RWPE1 (cell line): ENCODE results near the gene CRAT.
"Not testable (repeated sequence)": the region's sequence is repeated elsewhere in the genome, so short reads cannot be mapped to it uniquely, and the experiment has no call there.

Experiments used
- CTCF ChIA-PET: fragments of 350-600 bp; sonication (Branson Sonifier 250); formaldehyde crosslinking; extraction: SDS; loops from one replicate; lab custom pipeline; 2021; lab: Yijun Ruan, JAX
- POLR2A ChIA-PET: fragments of 400-600 bp; formaldehyde crosslinking; extraction: SDS; loops from one replicate; lab custom pipeline; 2020; ENCODE audit warnings: antibody characterized with exemption; ENCODE audit not compliant: low non-redundant PET; lab: Yijun Ruan, JAX
- DNase-seq: peaks from one replicate; pipeline ENCODE4 v3.0.0; 2012; ENCODE audit warnings: low spot score
- H3K27ac ChIP-seq: fragments of 450-650 bp; 2 replicates; pipeline ENCODE4 v1.5.1; 2017
- TF ChIP-seq, protein P1 (sequence below): fragments of 450-650 bp; conservative IDR thresholded peaks from 2 replicates; pipeline ENCODE4 v1.5.1; 2017; ENCODE audit warnings: low read depth, mild to moderate bottlenecking

Gene CRAT

DNA sequence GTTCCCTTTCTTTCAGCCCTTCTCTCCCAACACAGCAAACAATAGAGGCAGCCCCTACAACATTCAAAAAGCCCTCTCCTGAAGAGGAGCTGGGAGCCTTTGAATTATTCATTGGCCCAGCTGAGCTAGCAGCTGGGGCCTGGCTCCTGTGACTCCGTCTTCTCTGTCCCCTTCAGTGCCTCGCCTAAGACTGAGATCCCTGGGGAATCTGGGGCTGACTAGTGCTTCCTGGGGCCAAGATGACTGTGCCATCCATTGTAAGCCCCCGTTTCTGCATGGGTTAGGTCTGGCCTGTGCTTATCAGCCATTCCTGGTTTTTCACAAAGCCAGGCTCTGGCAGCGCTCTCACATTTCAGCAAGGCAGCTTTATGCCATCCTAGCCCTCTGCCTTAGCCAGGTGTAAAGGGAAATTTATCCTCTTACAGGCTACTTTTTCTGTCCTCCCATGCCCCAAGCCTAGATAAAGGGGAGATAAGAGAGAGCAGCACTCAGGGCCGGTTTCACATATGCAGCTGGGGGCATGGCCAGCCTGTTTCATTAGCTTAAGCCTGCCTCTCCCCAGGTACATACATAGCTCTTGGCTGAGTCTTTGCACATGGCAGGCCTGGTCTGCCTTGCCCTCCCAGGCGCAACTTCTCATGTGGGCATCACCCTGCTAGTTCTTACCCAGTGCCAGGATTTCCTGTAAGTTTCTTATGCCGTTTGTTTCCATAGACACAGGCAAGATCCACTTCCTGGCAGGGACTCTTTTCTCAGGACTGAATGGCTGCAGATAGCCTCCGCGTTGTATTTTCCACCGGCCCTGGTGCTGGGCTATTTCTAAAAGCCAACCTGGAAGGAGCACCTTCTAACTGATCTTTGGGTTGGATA lies 16.4 kb upstream of the CRAT start:
- TF ChIP-seq, protein P1, sequence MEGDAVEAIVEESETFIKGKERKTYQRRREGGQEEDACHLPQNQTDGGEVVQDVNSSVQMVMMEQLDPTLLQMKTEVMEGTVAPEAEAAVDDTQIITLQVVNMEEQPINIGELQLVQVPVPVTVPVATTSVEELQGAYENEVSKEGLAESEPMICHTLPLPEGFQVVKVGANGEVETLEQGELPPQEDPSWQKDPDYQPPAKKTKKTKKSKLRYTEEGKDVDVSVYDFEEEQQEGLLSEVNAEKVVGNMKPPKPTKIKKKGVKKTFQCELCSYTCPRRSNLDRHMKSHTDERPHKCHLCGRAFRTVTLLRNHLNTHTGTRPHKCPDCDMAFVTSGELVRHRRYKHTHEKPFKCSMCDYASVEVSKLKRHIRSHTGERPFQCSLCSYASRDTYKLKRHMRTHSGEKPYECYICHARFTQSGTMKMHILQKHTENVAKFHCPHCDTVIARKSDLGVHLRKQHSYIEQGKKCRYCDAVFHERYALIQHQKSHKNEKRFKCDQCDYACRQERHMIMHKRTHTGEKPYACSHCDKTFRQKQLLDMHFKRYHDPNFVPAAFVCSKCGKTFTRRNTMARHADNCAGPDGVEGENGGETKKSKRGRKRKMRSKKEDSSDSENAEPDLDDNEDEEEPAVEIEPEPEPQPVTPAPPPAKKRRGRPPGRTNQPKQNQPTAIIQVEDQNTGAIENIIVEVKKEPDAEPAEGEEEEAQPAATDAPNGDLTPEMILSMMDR: no peak
- POLR2A ChIA-PET: no interaction called here
- CTCF ChIA-PET: interaction anchor here (0.6 to 6.3 kb wide), 4 partner anchors 12 to 653 kb away, joined by 3 to 31 read pairs (median 4); no protein-coding TSS in a partner anchor
- H3K27ac ChIP-seq: peak overlapping the region; percentile 11
- DNase-seq: no peak

DNA sequence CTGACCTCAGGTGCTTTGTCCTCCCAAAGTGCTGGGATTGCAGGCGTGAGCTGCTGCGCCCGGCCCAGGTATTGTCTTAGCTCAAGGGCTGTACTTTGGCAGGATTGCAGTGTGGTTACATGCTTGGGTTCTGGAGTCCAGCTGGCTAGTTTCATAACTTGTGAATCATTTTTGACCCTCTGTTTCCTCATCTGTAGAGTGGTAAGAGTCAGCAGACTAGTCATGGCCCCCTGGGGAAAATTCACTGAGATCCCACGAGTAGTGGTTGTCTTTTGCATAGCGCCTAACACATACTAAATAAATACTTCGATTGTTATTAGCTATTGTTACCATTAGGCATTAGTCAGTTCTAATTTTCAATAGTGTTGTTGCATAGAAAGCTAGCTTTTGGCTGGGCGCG lies 14.9 kb upstream of the CRAT start:
- DNase-seq: peak; percentile 76
- TF ChIP-seq, protein P1: no peak
- ChIA-PET POLR2A (interaction anchor here (0.6 kb wide), 1 partner anchor 848 kb away, joined by 3 read pairs; no protein-coding TSS in a partner anchor), CTCF (interaction anchor here (0.6 to 6.3 kb wide), 5 partner anchors 10 to 1781 kb away, joined by 3 to 31 read pairs (median 5); no protein-coding TSS in a partner anchor)
- H3K27ac ChIP-seq: peak overlapping the region; percentile 45

DNA sequence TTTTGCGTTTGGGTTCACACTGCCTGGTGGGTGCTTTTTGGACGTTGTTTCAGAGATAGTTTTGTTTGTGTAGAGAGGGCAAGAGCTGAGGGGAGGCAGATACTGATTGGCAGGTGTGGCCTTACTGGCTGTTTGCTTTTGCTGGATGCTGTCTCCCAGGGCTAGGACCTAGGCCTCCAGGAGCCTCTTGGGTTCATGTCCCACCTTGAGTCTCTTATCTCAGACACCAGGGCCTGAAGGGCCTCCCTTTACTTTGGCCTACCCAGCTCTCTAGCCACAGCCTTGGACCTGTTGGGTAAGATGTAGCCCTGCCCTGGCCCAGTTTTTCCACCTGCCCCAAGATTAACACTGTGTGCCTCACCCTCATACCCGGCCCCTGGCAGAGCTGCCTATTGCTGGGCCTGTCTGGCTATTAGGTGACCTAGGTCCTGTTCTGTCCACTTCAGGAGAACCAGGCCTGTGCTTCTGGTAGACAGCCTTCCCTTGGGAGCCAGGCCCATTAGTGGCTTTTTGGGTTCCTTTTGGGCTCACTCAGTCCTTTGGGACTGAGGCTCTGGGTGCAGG lies 14.0 kb upstream of the CRAT start:
- TF ChIP-seq, protein P1: no peak
- ChIA-PET CTCF (interaction anchor here (0.6 to 6.3 kb wide), 4 partner anchors 11 to 243 kb away, joined by 3 to 31 read pairs (median 6); partner anchors contain the start of gene KYAT1), POLR2A (no interaction called here)
- peak overlapping the region; percentile 45 for H3K27ac ChIP-seq
- DNase-seq: no peak

GRCh38 chr9:129122976-129123375 lies 12.4 kb upstream of the CRAT start:
- not testable (repeated sequence) for DNase-seq, H3K27ac ChIP-seq
- POLR2A ChIA-PET: interaction anchor here (0.6 kb wide), 1 partner anchor 28 kb away, joined by 5 read pairs; no protein-coding TSS in a partner anchor
- CTCF ChIA-PET: interaction anchor here (0.6 to 3.0 kb wide), 4 partner anchors 9 to 226 kb away, joined by 3 to 12 read pairs (median 6); no protein-coding TSS in a partner anchor

DNA sequence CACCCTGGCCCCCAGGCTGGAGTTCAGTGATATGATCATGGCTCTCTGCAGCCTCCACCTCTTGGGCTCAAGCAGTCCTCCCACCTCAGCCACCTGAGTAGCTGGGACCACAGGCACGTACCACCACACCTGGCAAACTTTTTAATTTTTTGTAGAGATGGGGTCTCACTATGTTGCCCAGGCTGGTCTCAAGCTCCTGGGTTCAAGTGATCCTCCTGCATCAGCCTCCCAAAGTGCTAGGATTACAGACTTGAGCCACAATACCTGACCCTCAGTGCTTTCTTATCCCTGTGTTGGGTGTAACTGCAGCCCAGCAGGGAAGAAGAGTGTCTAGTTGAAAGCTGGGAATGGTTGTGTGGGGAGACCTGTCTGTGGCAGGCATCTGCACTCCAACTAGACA lies 11.5 kb upstream of the CRAT start:
- H3K27ac ChIP-seq: no peak overlapping the region
- ChIA-PET POLR2A (interaction anchor here (0.6 kb wide), 1 partner anchor 27 kb away, joined by 5 read pairs; no protein-coding TSS in a partner anchor), CTCF (interaction anchor here (0.6 to 3.0 kb wide), 6 partner anchors 9 to 480 kb away, joined by 4 to 12 read pairs (median 4); no protein-coding TSS in a partner anchor)
- TF ChIP-seq, protein P1: no peak
- DNase-seq: no peak

DNA sequence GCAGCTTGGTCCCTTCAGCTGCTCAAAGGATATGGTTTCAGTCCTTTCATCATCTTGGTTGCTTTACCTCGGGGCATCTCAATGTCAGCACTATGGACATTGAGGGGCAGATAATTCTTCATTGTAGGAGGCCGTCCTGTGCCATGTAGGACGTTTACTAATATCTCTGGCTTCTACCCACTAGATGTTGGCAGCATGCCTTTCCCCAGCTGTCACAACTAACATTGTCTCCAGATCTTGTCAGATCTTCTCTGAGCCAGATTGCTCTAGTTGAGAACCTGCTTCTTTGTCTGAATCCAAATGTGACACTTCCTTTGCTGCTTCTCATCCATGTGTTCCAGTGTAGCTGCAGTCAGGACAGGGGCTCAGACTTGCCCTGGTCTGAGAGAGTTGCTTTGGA lies 10.9 kb upstream of the CRAT start:
- no peak overlapping the region for H3K27ac ChIP-seq
- CTCF ChIA-PET: interaction anchor here (0.6 to 3.0 kb wide), 6 partner anchors 10 to 498 kb away, joined by 3 to 12 read pairs (median 4); no protein-coding TSS in a partner anchor
- POLR2A ChIA-PET: no interaction called here
- DNase-seq: no peak
- TF ChIP-seq, protein P1: no peak
